HL-60 (cell line): ENCODE measurements around the gene SPRR5.

Source experiments
- CTCF ChIP-seq: IDR thresholded peaks from one replicate; pipeline ENCODE4 v1.5.1; 2011; ENCODE audit warnings: low read length, control low read depth, inconsistent platforms; ENCODE audit not compliant: insufficient read depth
- POLR2AphosphoS5 ChIP-seq: IDR thresholded peaks from 2 replicates; pipeline ENCODE4 v1.6.1; 2012; ENCODE audit warnings: low read depth
- REST ChIP-seq: IDR thresholded peaks from 2 replicates; pipeline ENCODE4 v1.6.1; 2012; ENCODE audit warnings: low read depth; ENCODE audit not compliant: insufficient replicate concordance
- SPI1 ChIP-seq: IDR thresholded peaks from 2 replicates; pipeline ENCODE4 v1.6.1; 2012; ENCODE audit warnings: low read depth, mild to moderate bottlenecking, borderline replicate concordance

DNA sequence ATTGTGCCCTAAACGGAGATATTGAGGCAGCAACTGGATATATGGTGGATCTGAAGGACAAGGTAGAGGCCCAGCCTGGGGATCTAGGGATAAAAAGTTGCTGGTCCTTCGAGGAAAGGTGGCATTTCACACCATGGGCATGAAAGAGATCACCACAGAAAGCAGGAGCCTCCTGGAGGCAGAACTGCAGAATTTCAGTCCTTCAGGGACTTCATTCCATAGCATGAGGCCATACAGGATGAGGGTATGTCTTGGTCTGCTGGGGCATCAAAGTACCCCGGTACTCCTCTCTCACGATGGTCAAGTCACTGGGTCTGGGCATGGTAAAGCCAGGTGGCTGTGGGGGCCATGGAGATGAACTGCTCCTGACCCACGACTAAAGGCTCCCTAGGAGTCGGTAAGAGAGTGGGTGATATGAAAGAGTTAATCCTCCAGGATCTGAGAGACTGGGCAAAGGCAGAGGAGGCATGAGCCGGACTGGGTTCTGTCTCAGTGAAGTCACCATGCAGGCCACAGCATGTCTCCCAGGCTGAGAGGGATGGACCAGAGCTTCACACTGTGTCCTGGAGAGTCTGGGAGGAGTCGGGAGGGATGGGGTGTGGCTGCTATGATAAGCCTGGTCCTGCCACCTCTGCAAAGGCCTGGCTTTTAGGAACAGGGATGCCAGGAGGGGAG is 5.8 kb upstream of the SPRR5 start:
- TF ChIP-seq CTCF (no peak), REST (no peak), SPI1 (no peak), POLR2AphosphoS5 (no peak)
